Keratinocyte (primary cell): ENCODE measurements around the gene TRIM25.

Experiments used
- EZH2 ChIP-seq: IDR thresholded peaks from one replicate; pipeline ENCODE4 v1.6.1; 2012; ENCODE audit warnings: inconsistent platforms, mild to moderate bottlenecking, low read length, moderate library complexity
- TF ChIP-seq, protein P1 (sequence below), 3 experiments: IDR thresholded peaks in 1 of 3; conservative IDR thresholded peaks in 1 of 3; optimal IDR thresholded peaks in 1 of 3; 2 replicates in 2 of 3; 3 replicates in 1 of 3; pipeline versions ENCODE3 to v1.5.1; 2011; ENCODE audit warnings: low read length in 3 of 3, mild to moderate bottlenecking in 3 of 3, moderate library complexity in 2 of 3, control low read depth in 1 of 3, inconsistent platforms in 1 of 3; ENCODE audit not compliant: insufficient read depth in 2 of 3; ENCODE audit errors: extremely low read depth in 1 of 3

DNA sequence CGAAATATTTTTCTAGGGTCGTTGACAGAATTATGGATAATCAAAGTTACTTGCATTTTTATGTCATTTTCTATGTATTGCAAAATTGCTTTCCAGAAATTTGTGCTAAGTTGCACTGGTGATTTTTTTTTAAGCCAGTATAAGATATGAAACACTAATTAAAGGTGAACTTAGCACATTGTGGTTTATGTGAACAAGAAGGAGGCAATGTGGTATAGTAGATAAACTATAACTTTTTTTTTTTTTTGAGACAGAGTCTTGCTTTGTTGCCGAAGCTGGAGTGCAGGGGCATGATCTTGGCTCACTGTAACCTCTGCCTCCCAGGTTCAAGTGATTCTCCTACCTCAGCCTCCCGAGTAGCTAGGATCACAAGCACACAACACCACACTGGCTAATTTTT lies 66.7 kb downstream of the TRIM25 start:
- TF ChIP-seq, protein P1, sequence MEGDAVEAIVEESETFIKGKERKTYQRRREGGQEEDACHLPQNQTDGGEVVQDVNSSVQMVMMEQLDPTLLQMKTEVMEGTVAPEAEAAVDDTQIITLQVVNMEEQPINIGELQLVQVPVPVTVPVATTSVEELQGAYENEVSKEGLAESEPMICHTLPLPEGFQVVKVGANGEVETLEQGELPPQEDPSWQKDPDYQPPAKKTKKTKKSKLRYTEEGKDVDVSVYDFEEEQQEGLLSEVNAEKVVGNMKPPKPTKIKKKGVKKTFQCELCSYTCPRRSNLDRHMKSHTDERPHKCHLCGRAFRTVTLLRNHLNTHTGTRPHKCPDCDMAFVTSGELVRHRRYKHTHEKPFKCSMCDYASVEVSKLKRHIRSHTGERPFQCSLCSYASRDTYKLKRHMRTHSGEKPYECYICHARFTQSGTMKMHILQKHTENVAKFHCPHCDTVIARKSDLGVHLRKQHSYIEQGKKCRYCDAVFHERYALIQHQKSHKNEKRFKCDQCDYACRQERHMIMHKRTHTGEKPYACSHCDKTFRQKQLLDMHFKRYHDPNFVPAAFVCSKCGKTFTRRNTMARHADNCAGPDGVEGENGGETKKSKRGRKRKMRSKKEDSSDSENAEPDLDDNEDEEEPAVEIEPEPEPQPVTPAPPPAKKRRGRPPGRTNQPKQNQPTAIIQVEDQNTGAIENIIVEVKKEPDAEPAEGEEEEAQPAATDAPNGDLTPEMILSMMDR (optimal IDR thresholded peaks at IDR 0.05 in 1 of 3, IDR thresholded peaks at IDR 0.05 in 1 of 3, conservative IDR thresholded peaks at IDR 0.05 in 1 of 3; ENCODE audit: extremely low read depth in 1 of 3, insufficient read depth in 2 of 3, low read length in 3 of 3) = no peak
- TF ChIP-seq EZH2 = no peak
